HG03460 (cell line): ENCODE measurements around the gene CSMD2.

Source experiments
- ATAC-seq: cut with Tn5 transposase; IDR thresholded peaks from one replicate; pipeline ENCODE4 v1.9.1; 2021; ENCODE audit not compliant: unreplicated experiment

CSMD2 gene

GRCh38 chr1:33468967-33469366, 696.1 kb downstream of the CSMD2 start:
- ATAC-seq, result no peak

GRCh38 chr1:33468531-33468930, 696.5 kb downstream of the CSMD2 start:
- no peak for ATAC-seq

GRCh38 chr1:33468011-33468410, 697.0 kb downstream of the CSMD2 start:
- ATAC-seq, result no peak

- ATAC-seq, result no peak
Measured at GRCh38 chr1:33466159-33466558, 698.9 kb downstream of the CSMD2 start.

DNA sequence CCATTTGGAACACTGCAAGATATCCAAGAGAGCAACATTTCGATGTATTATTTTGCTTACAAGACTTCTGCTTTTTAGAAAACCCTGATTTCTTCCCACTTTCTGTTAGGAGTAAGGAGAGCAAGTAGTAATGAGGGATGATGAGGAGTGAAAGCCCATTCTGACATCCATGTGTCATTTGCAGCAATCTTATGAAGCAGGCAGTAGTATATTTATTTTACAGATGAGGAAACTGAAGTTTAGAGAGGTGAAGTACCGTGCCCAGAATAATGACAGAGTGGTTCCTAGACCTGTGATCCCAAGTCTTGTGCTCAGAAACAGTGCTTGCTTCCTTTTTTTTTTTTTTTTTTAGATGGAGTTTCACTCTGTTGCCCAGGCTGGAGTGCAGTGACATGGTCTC, 699.7 kb downstream of the CSMD2 start:
- no peak for ATAC-seq

GRCh38 chr1:33464552-33464951, 700.5 kb downstream of the CSMD2 start:
- ATAC-seq, result no peak
